ENCODE data around the gene ZNF581.

ZNF581 gene

GRCh38 chr19:55606817-55607216, 36.6 kb upstream of the ZNF581 start:
- no peak for DNase-seq
- in situ Hi-C loops (cut with MboI; ENCODE audit: low pct_unique_long_range_greater_than_20kb, low sequenced_read_pairs) = no loop called here

GRCh38 chr19:55609326-55609725, 34.1 kb upstream of the ZNF581 start:
- no peak for DNase-seq
- in situ Hi-C loops (cut with MboI; ENCODE audit: low pct_unique_long_range_greater_than_20kb, low sequenced_read_pairs) = no loop called here

- in situ Hi-C loops (cut with MboI; ENCODE audit: low pct_unique_long_range_greater_than_20kb, low sequenced_read_pairs) = no loop called here
- DNase-seq = no peak
Observed at GRCh38 chr19:55611300-55611982, 32.0 kb upstream of the ZNF581 start.

- no peak for DNase-seq
- in situ Hi-C loops (cut with MboI; ENCODE audit: low pct_unique_long_range_greater_than_20kb, low sequenced_read_pairs) = no loop called here
Observed at GRCh38 chr19:55611983-55612645, 31.3 kb upstream of the ZNF581 start.

GRCh38 chr19:55613396-55613795, 30.1 kb upstream of the ZNF581 start:
- in situ Hi-C loops (cut with MboI; ENCODE audit: low pct_unique_long_range_greater_than_20kb, low sequenced_read_pairs) = no loop called here
- no peak for DNase-seq

- in situ Hi-C loops (cut with MboI; ENCODE audit: low pct_unique_long_range_greater_than_20kb, low sequenced_read_pairs) = no loop called here
- no peak for DNase-seq
Observed at GRCh38 chr19:55613930-55614710, 29.3 kb upstream of the ZNF581 start.

- in situ Hi-C loops (cut with MboI; ENCODE audit: low pct_unique_long_range_greater_than_20kb, low sequenced_read_pairs) = no loop called here
Observed at GRCh38 chr19:55614711-55615542, 28.5 kb upstream of the ZNF581 start.

GRCh38 chr19:55615543-55616394, 27.7 kb upstream of the ZNF581 start:
- DNase-seq = no peak
- in situ Hi-C loops (cut with MboI; ENCODE audit: low pct_unique_long_range_greater_than_20kb, low sequenced_read_pairs) = no loop called here

More at GRCh38 chr19:55614711-55615542, 28.5 kb upstream of the ZNF581 start:
- no peak for DNase-seq

- in situ Hi-C loops (cut with MboI; ENCODE audit: low pct_unique_long_range_greater_than_20kb, low sequenced_read_pairs) = no loop called here
Observed at GRCh38 chr19:55616395-55616875, 27.0 kb upstream of the ZNF581 start.

GRCh38 chr19:55617426-55617825, 26.0 kb upstream of the ZNF581 start:
- no peak for DNase-seq
- in situ Hi-C loops (cut with MboI; ENCODE audit: low pct_unique_long_range_greater_than_20kb, low sequenced_read_pairs) = no loop called here

More at GRCh38 chr19:55616395-55616875, 27.0 kb upstream of the ZNF581 start:
- no peak for DNase-seq

- no peak for DNase-seq
- in situ Hi-C loops (cut with MboI; ENCODE audit: low pct_unique_long_range_greater_than_20kb, low sequenced_read_pairs) = no loop called here
Observed at GRCh38 chr19:55618426-55618825, 25.0 kb upstream of the ZNF581 start.

GRCh38 chr19:55619286-55619685, 24.2 kb upstream of the ZNF581 start:
- no peak for DNase-seq
- in situ Hi-C loops (cut with MboI; ENCODE audit: low pct_unique_long_range_greater_than_20kb, low sequenced_read_pairs) = no loop called here

GRCh38 chr19:55620410-55621204, 22.8 kb upstream of the ZNF581 start:
- DNase-seq = no peak
- in situ Hi-C loops (cut with MboI; ENCODE audit: low pct_unique_long_range_greater_than_20kb, low sequenced_read_pairs) = no loop called here

- in situ Hi-C loops (cut with MboI; ENCODE audit: low pct_unique_long_range_greater_than_20kb, low sequenced_read_pairs) = no loop called here
- DNase-seq = no peak
Observed at GRCh38 chr19:55621205-55621672, 22.2 kb upstream of the ZNF581 start.

- DNase-seq = no peak
- in situ Hi-C loops (cut with MboI; ENCODE audit: low pct_unique_long_range_greater_than_20kb, low sequenced_read_pairs) = no loop called here
Observed at GRCh38 chr19:55621673-55622231, 21.7 kb upstream of the ZNF581 start.

- DNase-seq = no peak
Observed at GRCh38 chr19:55622242-55622969, 21.0 kb upstream of the ZNF581 start.

GRCh38 chr19:55623130-55623529, 20.3 kb upstream of the ZNF581 start:
- in situ Hi-C loops (cut with MboI; ENCODE audit: low pct_unique_long_range_greater_than_20kb, low sequenced_read_pairs) = no loop called here
- DNase-seq = no peak

More at GRCh38 chr19:55622242-55622969, 21.0 kb upstream of the ZNF581 start:
- in situ Hi-C loops (cut with MboI; ENCODE audit: low pct_unique_long_range_greater_than_20kb, low sequenced_read_pairs) = no loop called here

All from KBM-7 (cell line).